HepG2 (cell line): ENCODE results near the gene MYO1B. TPM values are rescaled to one million over a fixed set of nuclear protein-coding genes. Genes with fewer than 3 reads are reported as not detected.

Experiments used
- ATAC-seq: fragments of 200-7000 bp; cut with Tn5 transposase; 3 replicates; pipeline ENCODE4 v1.9.1; 2020; ENCODE audit warnings: mild to moderate bottlenecking, moderate library complexity
- BruUV-seq: library from RNA; stranded (reverse); fragments of 400-500 nt; replicated peaks from 2 replicates; lab custom pipeline; 2021; lab: Mats Ljungman, UMichigan
- CTCF ChIA-PET: fragments of 300-600 bp; formaldehyde crosslinking; extraction: SDS; loops from one replicate; lab custom pipeline; 2021; ENCODE audit warnings: low total read pairs, inconsistent platforms, low intra/inter-chr PET ratio; lab: Yijun Ruan, JAX
- POLR2A ChIA-PET: fragments of 350-600 bp; sonication (Branson Sonifier 250); formaldehyde crosslinking; loops from one replicate; lab custom pipeline; 2020; ENCODE audit warnings: antibody characterized with exemption, inconsistent platforms; lab: Yijun Ruan, JAX
- DNase-seq: peaks from one replicate; pipeline ENCODE4 v3.0.0-alpha.2; 2015; ENCODE audit warnings: low spot score
- FAIRE-seq: peaks from 3 replicates; lab custom pipeline; 2011; peaks lifted over from hg19 to GRCh38; lab: Jason Lieb, UNC
- H2AFZ ChIP-seq: one replicate; pipeline ENCODE4 v1.6.1; 2011; ENCODE audit warnings: low read length, inconsistent platforms
- H3K27ac ChIP-seq: fragments of 300-600 bp; 3 replicates; pipeline ENCODE4 v1.8.0; 2011; ENCODE audit warnings: mixed run types, mild to moderate bottlenecking, mixed read lengths, low read length, inconsistent platforms; ENCODE audit not compliant: insufficient read depth; ENCODE audit errors: extremely low read length
- H3K27me3 ChIP-seq, 2 experiments: fragments of 200-600 bp in 1 of 2; 2 replicates in 1 of 2; 3 replicates in 1 of 2; pipeline versions ENCODE4 v1.6.0 to v1.8.0; 2011; ENCODE audit warnings: low read length in 2 of 2, mild to moderate bottlenecking in 2 of 2, moderate library complexity in 2 of 2, inconsistent platforms in 1 of 2; ENCODE audit not compliant: insufficient read depth in 2 of 2, control insufficient read depth in 1 of 2
- H3K36me3 ChIP-seq, 2 experiments: fragments of 200-600 bp in 1 of 2; replicated peaks in 1 of 2; 2 replicates in 1 of 2; 3 replicates in 1 of 2; pipeline versions ENCODE4 v1.5.1 to v1.8.0; 2011; ENCODE audit warnings: low read length in 2 of 2, inconsistent platforms in 1 of 2; ENCODE audit not compliant: insufficient read depth in 2 of 2, control insufficient read depth in 1 of 2
- H3K4me1 ChIP-seq: 2 replicates; pipeline ENCODE4 v1.5.1; 2012; ENCODE audit warnings: low read length, inconsistent platforms; ENCODE audit not compliant: insufficient read depth
- H3K4me2 ChIP-seq: 2 replicates; pipeline ENCODE4 v1.6.0; 2011; ENCODE audit warnings: low read depth, low read length, inconsistent platforms
- H3K4me3 ChIP-seq, 3 experiments: fragments of 200-600 bp in 1 of 3; sonication (generic), shearing (Covaris generic) in 1 of 3; replicated peaks in 1 of 3; 2 replicates each; pipeline ENCODE4 v1.5.1; 2011 to 2016; ENCODE audit warnings: low read length in 3 of 3, inconsistent platforms in 2 of 3, low read depth in 2 of 3, mild to moderate bottlenecking in 2 of 3, control low read depth in 1 of 3, mixed read lengths in 1 of 3; ENCODE audit not compliant: insufficient read depth in 1 of 3
- H3K79me2 ChIP-seq: one replicate; pipeline ENCODE4 v1.6.1; 2011; ENCODE audit warnings: low read length, inconsistent platforms; ENCODE audit not compliant: insufficient read depth
- H3K9ac ChIP-seq: 2 replicates; pipeline ENCODE4 v1.6.0; 2011; ENCODE audit warnings: mild to moderate bottlenecking, low read depth, low read length, inconsistent platforms; ENCODE audit not compliant: insufficient read depth
- H3K9me3 ChIP-seq: 2 replicates; pipeline ENCODE4 v1.5.1; 2012; ENCODE audit warnings: mild to moderate bottlenecking, low read length
- H4K20me1 ChIP-seq: 2 replicates; pipeline ENCODE4 v1.6.0; 2011; ENCODE audit warnings: inconsistent platforms, mild to moderate bottlenecking, low read length, moderate library complexity; ENCODE audit not compliant: insufficient read depth
- CHD2 ChIP-seq: IDR thresholded peaks from 2 replicates; pipeline ENCODE4 v1.6.1; 2011; ENCODE audit warnings: low read depth, low read length, improper control_type of control experiment
- ELF4 ChIP-seq: sonication (generic); formaldehyde crosslinking; IDR thresholded peaks from 2 replicates; pipeline ENCODE4 v1.5.0; 2020; ENCODE audit warnings: missing genetic modification reagents, mild to moderate bottlenecking, moderate library complexity, borderline replicate concordance
- GABPB1 ChIP-seq: IDR thresholded peaks from 2 replicates; pipeline ENCODE4 v1.6.1; 2016; ENCODE audit warnings: mild to moderate bottlenecking, missing genetic modification reagents, moderate library complexity, missing compliant biosample characterization
- GPBP1L1 ChIP-seq: sonication (generic); formaldehyde crosslinking; IDR thresholded peaks from 2 replicates; pipeline ENCODE4 v1.5.0; 2020; ENCODE audit warnings: mild to moderate bottlenecking, missing genetic modification reagents
- GZF1 ChIP-seq: sonication (generic); formaldehyde crosslinking; IDR thresholded peaks from 2 replicates; pipeline ENCODE4 v1.5.1; 2020; ENCODE audit warnings: mild to moderate bottlenecking, missing genetic modification reagents
- HNF4G ChIP-seq, 2 experiments: sonication (generic) in 1 of 2; formaldehyde crosslinking in 1 of 2; IDR thresholded peaks; 2 replicates each; pipeline versions ENCODE4 v1.4.0 to v1.6.1; 2011 to 2020; ENCODE audit warnings: borderline replicate concordance in 2 of 2, low read depth in 2 of 2, mild to moderate bottlenecking in 2 of 2, low read length in 1 of 2, missing genetic modification reagents in 1 of 2, moderate library complexity in 1 of 2
- KLF13 ChIP-seq: sonication (generic); formaldehyde crosslinking; IDR thresholded peaks from 2 replicates; pipeline ENCODE4 v1.4.0; 2020; ENCODE audit warnings: mild to moderate bottlenecking, missing genetic modification reagents
- RARA ChIP-seq: IDR thresholded peaks from 2 replicates; pipeline ENCODE4 v1.6.1; 2016; ENCODE audit warnings: missing genetic modification reagents, missing compliant biosample characterization
- SCMH1 ChIP-seq: sonication (generic); formaldehyde crosslinking; IDR thresholded peaks from 2 replicates; pipeline ENCODE4 v1.9.0; 2021; ENCODE audit warnings: missing genetic modification reagents, mild to moderate bottlenecking, borderline replicate concordance
- SMARCE1 ChIP-seq: fragments of 450-650 bp; IDR thresholded peaks from 2 replicates; pipeline ENCODE4 v1.6.1; 2017; ENCODE audit warnings: borderline replicate concordance
- ZNF256 ChIP-seq: sonication (generic); formaldehyde crosslinking; conservative IDR thresholded peaks from 2 replicates; pipeline ENCODE4 v1.4.0; 2020; ENCODE audit warnings: missing genetic modification reagents
- ZNF501 ChIP-seq: sonication (generic); formaldehyde crosslinking; IDR thresholded peaks from 2 replicates; pipeline ENCODE4 v1.5.1; 2020; ENCODE audit warnings: mild to moderate bottlenecking, moderate library complexity, missing genetic modification reagents
- ZNF605 ChIP-seq: sonication (generic); formaldehyde crosslinking; IDR thresholded peaks from 2 replicates; pipeline ENCODE4 v1.8.0; 2022; ENCODE audit warnings: mild to moderate bottlenecking, missing genetic modification reagents
- ZNF672 ChIP-seq: sonication (generic); formaldehyde crosslinking; IDR thresholded peaks from 2 replicates; pipeline ENCODE4 v1.8.1; 2022; ENCODE audit warnings: missing genetic modification reagents
- WGBS: methylation state at CpG from one replicate; pipeline ENCODE4 v1.1.6; 2017; ENCODE audit warnings: low lambda C conversion rate; 5-methylcytosine and 5-hydroxymethylcytosine counted together
- in situ Hi-C: cut with HindIII; loops from 2 replicates; pipeline ENCODE4 v1.10.0; 2017; ENCODE audit warnings: low pct_unique_long_range_greater_than_20kb; ENCODE audit not compliant: extremely low pct_ligation_motif_present
- intact Hi-C: fragments of 100-400 bp; cut with micrococcal nuclease; formaldehyde crosslinking; loops from one replicate; pipeline ENCODE4 v1.10.0; 2022; ENCODE audit not compliant: unreplicated experiment
- polyA plus RNA-seq, 8 experiments: library from polyadenylated mRNA; depleted of rRNA in 3 of 8; stranded (reverse) in 7 of 8; unstranded in 1 of 8; fragments of >200 nt; fragmentation: Illumina TruSeq in 4 of 8; extraction: Trizol in 4 of 8; gene quantifications; 2 replicates each; pipeline versions ENCODE4 v1.2.1 to v1.2.3, GENCODE V29; 2011 to 2016; ENCODE audit warnings: low read depth in 4 of 8, missing spikeins in 1 of 8, mixed read lengths in 1 of 8; ENCODE audit not compliant: insufficient read depth in 1 of 8
- total RNA-seq, 5 experiments: library from RNA; depleted of rRNA; stranded (reverse); fragments of >200 nt; fragmentation: Illumina TruSeq; extraction: Trizol; gene quantifications; 2 replicates each; pipeline ENCODE4 v1.2.3, GENCODE V29; 2016; ENCODE audit warnings: low read depth in 1 of 5
- TF ChIP-seq, protein P1 (sequence below): IDR thresholded peaks from 2 replicates; pipeline ENCODE4 v1.6.1; 2016; ENCODE audit warnings: mild to moderate bottlenecking
- TF ChIP-seq, protein P2 (sequence below): sonication (generic); formaldehyde crosslinking; IDR thresholded peaks from 2 replicates; pipeline ENCODE4 v1.4.0; 2020; ENCODE audit warnings: missing genetic modification reagents, borderline replicate concordance
- TF ChIP-seq, protein P3 (sequence below): sonication (generic); formaldehyde crosslinking; IDR thresholded peaks from 2 replicates; pipeline ENCODE4 v1.8.0; 2022; ENCODE audit warnings: low read depth, missing genetic modification reagents

Gene MYO1B
- total and polyA plus RNA-seq, 2 of the 13 experiments (the other 11 are each of a cell fraction or from before 2014, with no cell fraction given) = 36.9 to 89.8 TPM

DNA sequence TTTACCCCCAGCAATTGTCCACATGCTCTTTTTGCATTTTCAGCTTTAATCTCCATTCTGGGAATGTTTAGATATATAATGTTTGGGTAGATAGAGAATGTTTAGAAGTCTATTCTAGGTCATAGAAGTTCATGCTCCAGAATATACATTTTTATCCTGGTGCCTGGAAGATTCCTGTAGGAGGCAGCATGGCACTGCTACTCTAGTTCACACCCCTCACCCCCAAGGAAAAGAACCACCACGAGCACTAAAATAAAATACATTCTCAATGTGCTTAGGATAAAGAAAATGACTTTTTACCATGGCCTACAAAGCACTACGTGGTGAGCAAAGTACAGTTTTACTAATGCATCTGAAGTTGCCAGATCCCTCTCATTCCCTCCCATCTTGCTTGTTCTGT lies 53.8 kb downstream of the MYO1B start (continued):
- TF ChIP-seq GPBP1L1 (CRISPR knock-in tag) (no peak), KLF13 (CRISPR knock-in tag) (no peak), SMARCE1 (no peak)
- TF ChIP-seq, protein P1, sequence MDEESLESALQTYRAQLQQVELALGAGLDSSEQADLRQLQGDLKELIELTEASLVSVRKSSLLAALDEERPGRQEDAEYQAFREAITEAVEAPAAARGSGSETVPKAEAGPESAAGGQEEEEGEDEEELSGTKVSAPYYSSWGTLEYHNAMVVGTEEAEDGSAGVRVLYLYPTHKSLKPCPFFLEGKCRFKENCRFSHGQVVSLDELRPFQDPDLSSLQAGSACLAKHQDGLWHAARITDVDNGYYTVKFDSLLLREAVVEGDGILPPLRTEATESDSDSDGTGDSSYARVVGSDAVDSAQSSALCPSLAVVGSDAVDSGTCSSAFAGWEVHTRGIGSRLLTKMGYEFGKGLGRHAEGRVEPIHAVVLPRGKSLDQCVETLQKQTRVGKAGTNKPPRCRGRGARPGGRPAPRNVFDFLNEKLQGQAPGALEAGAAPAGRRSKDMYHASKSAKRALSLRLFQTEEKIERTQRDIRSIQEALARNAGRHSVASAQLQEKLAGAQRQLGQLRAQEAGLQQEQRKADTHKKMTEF = no peak
- TF ChIP-seq, protein P2, sequence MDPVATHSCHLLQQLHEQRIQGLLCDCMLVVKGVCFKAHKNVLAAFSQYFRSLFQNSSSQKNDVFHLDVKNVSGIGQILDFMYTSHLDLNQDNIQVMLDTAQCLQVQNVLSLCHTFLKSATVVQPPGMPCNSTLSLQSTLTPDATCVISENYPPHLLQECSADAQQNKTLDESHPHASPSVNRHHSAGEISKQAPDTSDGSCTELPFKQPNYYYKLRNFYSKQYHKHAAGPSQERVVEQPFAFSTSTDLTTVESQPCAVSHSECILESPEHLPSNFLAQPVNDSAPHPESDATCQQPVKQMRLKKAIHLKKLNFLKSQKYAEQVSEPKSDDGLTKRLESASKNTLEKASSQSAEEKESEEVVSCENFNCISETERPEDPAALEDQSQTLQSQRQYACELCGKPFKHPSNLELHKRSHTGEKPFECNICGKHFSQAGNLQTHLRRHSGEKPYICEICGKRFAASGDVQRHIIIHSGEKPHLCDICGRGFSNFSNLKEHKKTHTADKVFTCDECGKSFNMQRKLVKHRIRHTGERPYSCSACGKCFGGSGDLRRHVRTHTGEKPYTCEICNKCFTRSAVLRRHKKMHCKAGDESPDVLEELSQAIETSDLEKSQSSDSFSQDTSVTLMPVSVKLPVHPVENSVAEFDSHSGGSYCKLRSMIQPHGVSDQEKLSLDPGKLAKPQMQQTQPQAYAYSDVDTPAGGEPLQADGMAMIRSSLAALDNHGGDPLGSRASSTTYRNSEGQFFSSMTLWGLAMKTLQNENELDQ = no peak

GRCh38 chr2:191299866-191300265 lies 54.7 kb downstream of the MYO1B start:
- Histone ChIP-seq H3K27ac (no peak overlapping the region), H3K27me3 (no peaks in the 10 kb centered on the region), H3K9me3 (no peaks in the 10 kb centered on the region), H3K4me1 (peaks cover 21% of the 10 kb centered on the region), H3K4me2 (no peak overlapping the region), H4K20me1 (no peaks in the 10 kb centered on the region), H3K36me3 (peaks cover 1 to 28% of the 10 kb centered on the region in 2 experiments; a peak in 4 of 5 replicates), H3K4me3 (no peak overlapping the region), H3K9ac (no peak overlapping the region), H3K79me2 (peaks cover 10% of the 10 kb centered on the region), H2AFZ (no peak overlapping the region)
- ATAC-seq (no peak), DNase-seq (no peak), FAIRE-seq (no peak)
- WGBS = 95% methylated on average over 1 of the region's 1 CpG
- intact Hi-C loops = loop anchor here (5.0 kb wide), 1 partner anchor 133 kb away; no protein-coding TSS in a partner anchor
- in situ Hi-C loops = no loop called here
- BruUV-seq = no TSS peak
- ChIA-PET POLR2A (no interaction called here), CTCF (no interaction called here)
- no peak for TF ChIP-seq GABPB1 (CRISPR knock-in tag)
- no peak for TF ChIP-seq ZNF501
- no peak for TF ChIP-seq ELF4 (CRISPR knock-in tag)
- TF ChIP-seq SCMH1 (CRISPR knock-in tag) = no peak
- TF ChIP-seq RARA = no peak
- TF ChIP-seq, protein P3, sequence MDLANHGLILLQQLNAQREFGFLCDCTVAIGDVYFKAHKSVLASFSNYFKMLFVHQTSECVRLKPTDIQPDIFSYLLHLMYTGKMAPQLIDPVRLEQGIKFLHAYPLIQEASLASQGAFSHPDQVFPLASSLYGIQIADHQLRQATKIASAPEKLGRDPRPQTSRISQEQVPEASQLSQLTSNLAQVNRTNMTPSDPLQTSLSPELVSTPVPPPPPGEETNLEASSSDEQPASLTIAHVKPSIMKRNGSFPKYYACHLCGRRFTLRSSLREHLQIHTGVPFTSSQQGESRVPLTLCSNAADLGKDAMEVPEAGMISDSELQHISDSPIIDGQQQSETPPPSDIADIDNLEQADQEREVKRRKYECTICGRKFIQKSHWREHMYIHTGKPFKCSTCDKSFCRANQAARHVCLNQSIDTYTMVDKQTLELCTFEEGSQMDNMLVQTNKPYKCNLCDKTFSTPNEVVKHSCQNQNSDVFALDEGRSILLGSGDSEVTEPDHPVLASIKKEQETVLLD (CRISPR knock-in tag) = no peak
- TF ChIP-seq HNF4G (IDR thresholded peaks at IDR 0.05; ENCODE audit: borderline replicate concordance, low read depth, low read length) = no peak
- no peak for TF ChIP-seq HNF4G (CRISPR knock-in tag; IDR thresholded peaks at IDR 0.05; ENCODE audit: borderline replicate concordance, low read depth)
- no peak for TF ChIP-seq ZNF672 (CRISPR knock-in tag)
- no peak for TF ChIP-seq CHD2
- no peak for TF ChIP-seq ZNF605
- no peak for TF ChIP-seq GZF1
- TF ChIP-seq ZNF256 = no peak
